Gastroesophageal sphincter (tissue), 3 donors: ENCODE results near the gene KIAA1143.

ENCODE experiments used
- POLR2A ChIP-seq, 2 donors: fragments of 450-650 bp; IDR thresholded peaks; one replicate each; pipeline ENCODE4 v1.6.1; 2017; ENCODE audit warnings: antibody characterized with exemption in 2 of 2, mild to moderate bottlenecking in 2 of 2, moderate library complexity in 1 of 2
- POLR2AphosphoS5 ChIP-seq: sonication (generic); formaldehyde crosslinking; IDR thresholded peaks from one replicate; pipeline ENCODE4 v1.6.1; 2017; ENCODE audit warnings: antibody characterized with exemption
- TF ChIP-seq, protein P1 (sequence below), 4 experiments: fragments of 200-600 bp in 2 of 4; fragments of 450-650 bp in 2 of 4; sonication (generic) in 1 of 4; IDR thresholded peaks; one replicate each; pipeline ENCODE4 v1.5.1; 2017 to 2019; ENCODE audit warnings: antibody characterized with exemption in 4 of 4, mild to moderate bottlenecking in 2 of 4, moderate library complexity in 2 of 4

- TF ChIP-seq, protein P1, sequence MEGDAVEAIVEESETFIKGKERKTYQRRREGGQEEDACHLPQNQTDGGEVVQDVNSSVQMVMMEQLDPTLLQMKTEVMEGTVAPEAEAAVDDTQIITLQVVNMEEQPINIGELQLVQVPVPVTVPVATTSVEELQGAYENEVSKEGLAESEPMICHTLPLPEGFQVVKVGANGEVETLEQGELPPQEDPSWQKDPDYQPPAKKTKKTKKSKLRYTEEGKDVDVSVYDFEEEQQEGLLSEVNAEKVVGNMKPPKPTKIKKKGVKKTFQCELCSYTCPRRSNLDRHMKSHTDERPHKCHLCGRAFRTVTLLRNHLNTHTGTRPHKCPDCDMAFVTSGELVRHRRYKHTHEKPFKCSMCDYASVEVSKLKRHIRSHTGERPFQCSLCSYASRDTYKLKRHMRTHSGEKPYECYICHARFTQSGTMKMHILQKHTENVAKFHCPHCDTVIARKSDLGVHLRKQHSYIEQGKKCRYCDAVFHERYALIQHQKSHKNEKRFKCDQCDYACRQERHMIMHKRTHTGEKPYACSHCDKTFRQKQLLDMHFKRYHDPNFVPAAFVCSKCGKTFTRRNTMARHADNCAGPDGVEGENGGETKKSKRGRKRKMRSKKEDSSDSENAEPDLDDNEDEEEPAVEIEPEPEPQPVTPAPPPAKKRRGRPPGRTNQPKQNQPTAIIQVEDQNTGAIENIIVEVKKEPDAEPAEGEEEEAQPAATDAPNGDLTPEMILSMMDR (IDR thresholded peaks at IDR 0.05), result no peak
- TF ChIP-seq POLR2AphosphoS5 (no peak), POLR2A (IDR thresholded peaks at IDR 0.05) (no peak)
Measured at GRCh38 chr3:44795197-44795596, 33.8 kb upstream of the KIAA1143 start.
